GM12872 (cell line): ENCODE data around the gene JADE2.

Source experiments
- CTCF ChIP-seq: IDR thresholded peaks from 3 replicates; pipeline ENCODE4 v1.5.1; 2011; ENCODE audit warnings: low read depth, mild to moderate bottlenecking, low read length, moderate library complexity; ENCODE audit not compliant: insufficient read depth

Gene JADE2

GRCh38 chr5:134579284-134579771, 53.9 kb downstream of the JADE2 start:
- TF ChIP-seq CTCF, result no peak

- no peak for TF ChIP-seq CTCF
Observed at GRCh38 chr5:134580001-134580460, 54.6 kb downstream of the JADE2 start.

- no peak for TF ChIP-seq CTCF
Observed at GRCh38 chr5:134581241-134581981, 55.9 kb downstream of the JADE2 start.

- TF ChIP-seq CTCF, result no peak
Observed at GRCh38 chr5:134582281-134582680, 56.8 kb downstream of the JADE2 start.

- no peak for TF ChIP-seq CTCF
Observed at GRCh38 chr5:134582941-134583340, 57.5 kb downstream of the JADE2 start.

GRCh38 chr5:134583766-134584165, 58.3 kb downstream of the JADE2 start:
- TF ChIP-seq CTCF, result no peak

- TF ChIP-seq CTCF, result no peak
Observed at GRCh38 chr5:134584662-134585061, 59.2 kb downstream of the JADE2 start.

- TF ChIP-seq CTCF, result no peak
Observed at GRCh38 chr5:134585966-134586365, 60.5 kb downstream of the JADE2 start.
